GM21390 (cell line): ENCODE measurements around the gene STARD9.
"Not testable (repeated sequence)": the region's sequence is repeated elsewhere in the genome, so short reads cannot be mapped to it uniquely, and the experiment has no call there.

Experiments used
- ATAC-seq: cut with Tn5 transposase; IDR thresholded peaks from one replicate; pipeline ENCODE4 v1.9.1; 2021; ENCODE audit not compliant: unreplicated experiment

Gene STARD9

DNA sequence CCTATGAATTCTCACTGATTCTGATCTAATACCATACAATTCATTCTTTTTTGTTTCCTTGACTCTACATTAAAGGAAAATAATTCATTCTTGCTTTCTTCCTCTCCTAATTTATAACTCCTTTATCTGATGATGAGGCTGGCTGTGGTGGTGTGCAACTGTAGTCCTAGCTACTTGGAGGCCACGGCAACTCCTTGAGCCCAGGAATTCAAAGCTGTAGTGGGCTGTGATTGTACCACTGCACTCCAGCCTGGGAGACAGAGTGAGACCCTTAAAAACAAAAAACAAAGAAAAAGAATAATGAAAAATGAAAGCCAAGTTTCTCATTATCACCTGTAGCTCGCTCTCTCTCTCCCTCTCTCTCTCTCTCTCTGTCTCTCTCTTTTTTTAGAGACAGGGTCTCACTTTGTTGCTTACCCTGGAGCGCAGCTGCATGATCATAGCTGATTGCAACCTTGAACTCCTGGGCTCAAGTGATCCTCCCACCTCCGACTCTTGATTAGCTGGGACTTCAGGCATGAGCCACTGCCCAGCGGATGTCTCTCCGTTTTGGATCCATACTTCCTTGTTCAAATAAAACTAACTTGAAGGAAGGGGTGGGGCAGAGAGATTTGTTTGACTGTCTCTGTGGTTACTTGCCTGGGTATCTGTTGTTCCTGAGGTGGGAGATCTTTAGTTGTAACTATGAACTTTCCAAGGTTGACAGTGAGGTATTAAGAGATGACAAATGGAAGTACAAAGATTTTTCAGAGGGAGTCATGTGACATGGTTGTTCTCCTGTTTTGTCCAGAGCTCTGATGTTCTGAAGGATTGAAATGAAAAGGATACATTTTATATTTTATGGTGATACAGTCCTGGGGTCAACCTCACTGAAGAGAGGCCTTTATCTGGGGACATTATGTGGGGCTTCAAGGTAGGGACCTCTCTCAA, 46.9 kb downstream of the STARD9 start:
- ATAC-seq: no peak

DNA sequence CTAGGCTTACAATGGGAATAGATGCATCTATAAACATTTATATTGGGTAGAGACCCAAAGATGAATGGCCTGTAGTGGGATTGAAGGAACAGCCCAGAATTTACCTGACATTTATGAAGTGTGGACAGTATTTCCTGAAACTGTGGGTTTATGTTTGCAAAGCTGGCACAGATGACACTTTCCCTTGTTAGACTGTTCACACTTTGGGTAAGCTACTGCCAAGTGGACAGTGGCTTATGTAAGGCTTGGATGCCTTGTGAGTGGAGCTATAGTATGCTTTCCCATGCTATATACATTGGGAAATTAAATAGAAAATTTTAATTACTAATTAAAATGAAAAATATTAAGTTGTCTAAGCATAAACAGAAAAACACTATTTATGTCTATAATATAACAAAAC, 48.5 kb downstream of the STARD9 start:
- ATAC-seq: no peak

GRCh38 chr15:42627485-42627884, 52.1 kb downstream of the STARD9 start:
- ATAC-seq: no peak

- ATAC-seq: no peak
Observed at GRCh38 chr15:42628761-42629160, 53.4 kb downstream of the STARD9 start.

DNA sequence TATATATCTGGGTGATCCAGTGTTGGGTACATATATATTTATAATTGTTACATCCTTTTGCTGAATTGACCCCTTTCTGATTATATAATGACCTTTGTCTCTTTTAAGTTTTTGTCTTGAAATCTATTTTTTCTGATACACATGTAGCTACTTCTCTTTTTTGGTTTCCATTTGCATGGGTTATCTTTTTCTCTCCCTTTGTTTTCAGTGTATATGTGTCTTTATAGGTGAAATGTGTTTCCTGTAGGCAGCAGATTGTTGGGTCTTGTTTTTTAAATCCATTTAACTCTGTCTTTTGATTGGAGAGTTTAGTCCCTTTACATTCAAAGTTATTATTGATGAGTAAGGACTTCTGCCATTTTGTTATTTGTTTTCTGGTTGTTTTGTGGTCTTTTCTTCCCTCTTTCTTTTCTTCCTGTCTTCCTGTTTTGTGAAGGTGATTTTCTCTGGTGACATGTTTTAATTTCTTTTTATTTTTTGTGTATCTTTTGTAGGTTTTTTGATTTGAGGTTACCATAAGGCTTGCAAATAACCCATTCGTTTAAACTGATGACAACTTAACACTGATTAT, 56.8 kb downstream of the STARD9 start:
- ATAC-seq: no peak

DNA sequence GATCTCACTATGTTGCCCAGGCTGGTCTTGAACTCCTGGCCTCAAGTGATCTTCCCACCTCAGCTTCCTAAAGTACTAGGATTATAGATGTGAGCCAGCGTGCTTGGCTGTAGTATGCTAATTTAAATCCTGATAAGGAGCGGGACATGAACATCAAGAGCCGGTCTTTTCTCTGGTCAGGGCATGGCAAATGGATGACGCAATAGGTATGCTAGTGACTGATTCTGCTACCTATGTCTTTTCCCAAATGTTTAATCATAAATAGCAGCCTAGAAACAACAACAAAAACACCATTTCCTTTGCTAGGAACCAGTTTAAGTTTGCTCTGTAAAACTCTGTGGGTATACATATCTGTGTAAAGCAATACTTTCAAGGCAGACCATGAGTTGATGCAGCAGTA, 64.7 kb downstream of the STARD9 start:
- ATAC-seq: no peak

DNA sequence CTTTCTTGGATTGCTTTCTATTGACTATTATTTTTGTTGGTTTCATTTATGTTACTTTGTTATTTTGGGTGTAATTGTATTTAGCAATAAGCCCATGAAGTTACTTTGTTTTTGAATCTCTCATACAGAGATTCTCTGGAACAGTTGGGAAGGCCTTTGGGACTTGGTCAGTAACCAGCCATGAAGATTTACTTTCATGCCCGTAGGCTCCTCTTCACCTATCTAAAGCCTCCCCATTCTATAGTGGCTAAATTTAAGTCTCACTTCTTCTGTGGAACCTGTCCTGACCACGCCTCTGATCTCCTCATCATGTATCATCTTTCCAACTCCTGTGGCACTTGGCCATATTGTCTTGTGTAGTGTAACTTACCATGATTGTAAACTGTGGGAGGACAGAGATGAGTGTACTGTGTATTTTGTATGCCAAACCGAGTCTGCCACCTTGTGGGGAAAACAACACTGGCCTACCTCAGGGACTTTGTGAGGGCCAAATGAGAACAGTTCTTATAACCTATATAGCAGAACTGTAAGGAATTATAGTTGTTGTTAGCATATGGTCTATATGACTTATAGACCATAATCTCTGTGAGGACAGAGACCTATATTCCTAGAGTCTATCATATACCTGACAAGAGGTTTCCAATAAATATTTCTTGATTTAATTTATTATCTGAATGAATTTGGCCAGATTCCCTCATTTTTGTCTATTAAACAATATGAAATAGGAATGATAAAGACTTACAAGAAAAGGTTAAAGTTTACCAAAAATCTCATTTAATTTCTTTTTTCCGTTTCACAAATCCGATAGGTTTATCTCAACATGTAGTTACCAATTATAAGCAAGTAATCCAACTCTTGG, 75.0 kb downstream of the STARD9 start:
- ATAC-seq: no peak

- no peak for ATAC-seq
Observed at GRCh38 chr15:42665827-42666226, 90.4 kb downstream of the STARD9 start.

GRCh38 chr15:42667855-42668254, 92.4 kb downstream of the STARD9 start:
- ATAC-seq: no peak

GRCh38 chr15:42670451-42670850, 95.0 kb downstream of the STARD9 start:
- no peak for ATAC-seq

- no peak for ATAC-seq
Observed at GRCh38 chr15:42672444-42672843, 97.0 kb downstream of the STARD9 start.

DNA sequence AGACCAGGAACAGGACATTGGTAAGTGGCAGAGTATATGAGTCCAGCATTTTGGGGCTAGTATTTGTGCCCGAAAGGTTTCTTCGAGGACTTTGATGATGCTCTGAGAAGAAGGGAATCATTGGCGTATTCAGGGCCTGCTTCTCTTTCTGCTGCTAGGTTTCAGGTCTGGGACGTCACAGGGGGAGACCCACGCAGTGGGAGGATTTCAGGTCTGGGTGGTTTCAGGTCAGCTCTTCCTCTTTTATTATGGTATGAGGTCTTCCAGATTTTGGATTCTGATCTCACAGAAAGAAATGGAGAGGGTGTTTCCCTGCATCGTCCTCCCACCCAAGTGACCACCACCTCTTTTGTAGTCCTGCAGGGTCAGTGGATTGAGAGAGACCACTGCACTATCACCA, 99.1 kb downstream of the STARD9 start:
- ATAC-seq: no peak

DNA sequence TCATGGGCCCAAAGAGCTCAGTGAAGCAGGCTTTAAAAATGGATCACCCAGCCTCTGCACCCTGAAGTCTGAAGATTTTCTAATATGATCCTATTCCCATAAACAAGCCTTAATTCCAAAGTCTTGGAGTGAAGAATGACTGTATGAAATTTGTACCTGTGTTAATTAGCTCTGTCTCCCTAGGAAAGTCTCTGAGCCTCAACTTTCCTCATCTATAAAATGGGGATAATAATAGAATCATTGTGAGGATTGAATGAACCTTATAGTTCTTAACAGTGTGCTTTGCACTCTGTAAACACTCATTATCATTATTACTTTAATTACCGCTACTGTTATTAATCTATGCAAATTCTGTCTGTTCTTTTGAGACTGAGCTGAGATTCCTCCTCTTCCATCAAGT, 99.6 kb downstream of the STARD9 start:
- no peak for ATAC-seq

DNA sequence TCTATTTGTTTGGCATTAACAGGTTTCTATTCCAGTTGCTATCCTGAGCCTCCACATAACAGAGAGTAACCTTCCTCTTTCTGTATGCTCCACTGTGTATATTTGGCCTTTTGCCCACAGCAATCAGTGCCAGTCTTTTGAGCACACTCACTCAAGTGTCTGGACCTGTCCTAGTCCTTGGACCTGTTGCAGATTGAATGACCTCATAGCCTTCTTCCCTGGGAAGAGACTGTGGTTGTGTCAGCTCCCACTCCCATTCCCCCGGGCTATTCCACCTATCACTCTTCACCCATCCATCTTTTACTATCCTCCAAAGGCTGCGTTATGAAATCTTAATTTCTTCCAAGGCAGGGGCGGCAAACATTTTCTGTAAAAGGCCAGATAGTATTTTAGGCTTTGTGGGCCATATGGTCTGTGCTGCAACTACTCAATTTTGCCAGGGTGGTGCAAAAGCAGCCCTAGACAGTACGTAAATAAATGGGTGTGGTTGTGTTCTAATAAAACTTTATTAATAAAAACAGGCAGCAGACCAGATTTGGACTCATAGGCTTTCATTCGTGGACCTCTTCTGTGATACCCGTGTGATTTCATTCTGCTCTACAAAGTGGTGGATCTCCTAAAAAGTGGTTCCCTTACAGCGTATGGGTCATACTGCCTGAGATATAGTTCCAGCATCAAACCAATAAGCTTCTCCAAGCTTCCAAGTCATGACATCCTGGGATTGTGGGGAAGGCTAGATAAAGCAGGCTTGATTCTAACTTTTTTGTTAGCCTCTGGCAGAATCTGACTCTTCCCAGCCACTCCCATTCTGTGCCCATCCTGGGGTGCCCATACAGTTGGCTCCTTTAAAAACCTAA, 104.1 kb downstream of the STARD9 start:
- ATAC-seq: no peak

DNA sequence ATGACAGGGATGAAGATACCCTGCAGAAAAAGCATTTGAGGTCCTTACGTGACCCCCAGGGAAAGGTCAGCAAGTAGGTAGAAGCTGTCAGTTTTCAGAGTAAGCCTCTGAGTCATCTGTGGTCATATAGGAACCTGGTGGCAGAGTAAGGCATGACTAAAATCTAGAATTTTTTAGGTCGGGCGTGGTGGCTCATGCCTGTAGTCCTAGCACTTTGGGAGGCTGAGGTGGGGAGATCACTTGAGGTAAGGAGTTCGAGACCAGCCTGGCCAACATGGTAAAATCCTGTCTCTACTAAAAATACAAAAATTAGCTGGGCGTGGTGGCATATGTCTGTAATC, 104.7 kb downstream of the STARD9 start:
- ATAC-seq: not testable (repeated sequence)

DNA sequence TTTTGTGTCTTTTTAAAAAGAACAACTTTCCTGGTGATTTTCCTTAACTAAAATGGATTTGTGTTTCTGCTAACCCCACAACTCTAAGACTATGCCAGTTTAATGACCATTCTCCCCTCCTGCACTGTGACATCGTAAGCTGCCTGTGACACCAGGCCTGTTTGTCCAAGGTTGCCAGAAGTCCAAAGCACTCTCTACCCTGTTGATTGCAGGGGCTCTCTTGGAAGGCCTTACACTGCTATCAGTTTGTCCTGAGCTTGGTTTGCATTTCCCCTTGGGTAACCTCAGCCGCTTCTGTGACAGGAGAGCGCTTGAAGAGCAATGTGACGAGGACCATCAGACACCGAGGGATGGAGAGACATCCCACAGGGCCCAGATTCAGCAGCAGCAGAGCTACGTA, 105.7 kb downstream of the STARD9 start:
- no peak for ATAC-seq

DNA sequence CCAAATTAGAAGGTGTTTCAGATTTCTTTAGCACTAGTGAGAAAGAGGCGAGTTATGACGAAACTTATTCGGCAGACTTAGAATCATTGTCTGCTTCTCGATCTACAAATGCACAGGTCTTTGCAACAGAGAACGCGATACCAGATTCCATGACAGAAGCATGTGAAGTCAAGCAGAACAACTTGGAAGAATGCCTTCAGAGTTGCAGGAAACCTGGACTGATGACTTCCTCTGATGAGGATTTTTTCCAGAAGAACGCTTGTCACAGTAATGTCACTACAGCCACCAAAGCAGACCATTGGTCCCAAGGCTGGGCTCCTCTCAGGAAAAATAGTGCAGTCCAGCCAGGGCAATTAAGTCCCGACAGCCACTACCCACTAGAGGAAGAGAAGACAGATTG, 110.9 kb downstream of the STARD9 start:
- ATAC-seq: no peak

DNA sequence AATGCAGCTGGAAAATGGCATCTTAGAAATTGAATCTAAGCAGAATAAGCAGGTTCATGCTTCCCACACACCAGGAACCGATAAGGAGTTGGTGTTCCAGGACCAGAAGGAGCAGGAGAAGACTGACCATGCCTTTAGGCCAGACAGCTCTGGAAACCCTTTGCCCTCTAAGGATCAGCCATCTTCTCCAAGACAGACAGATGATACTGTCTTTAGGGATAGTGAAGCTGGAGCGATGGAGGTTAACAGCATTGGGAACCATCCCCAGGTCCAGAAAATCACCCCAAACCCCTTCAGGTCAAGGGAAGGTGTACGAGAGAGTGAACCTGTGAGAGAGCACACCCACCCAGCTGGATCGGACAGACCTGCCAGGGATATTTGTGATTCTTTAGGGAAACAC, 112.3 kb downstream of the STARD9 start:
- ATAC-seq: no peak

GRCh38 chr15:42688301-42688700, 112.9 kb downstream of the STARD9 start:
- no peak for ATAC-seq

- no peak for ATAC-seq
Observed at GRCh38 chr15:42691308-42691707, 115.9 kb downstream of the STARD9 start.

GRCh38 chr15:42691770-42692169, 116.4 kb downstream of the STARD9 start:
- no peak for ATAC-seq
